ENCODE data around the gene PAK2.

DNA sequence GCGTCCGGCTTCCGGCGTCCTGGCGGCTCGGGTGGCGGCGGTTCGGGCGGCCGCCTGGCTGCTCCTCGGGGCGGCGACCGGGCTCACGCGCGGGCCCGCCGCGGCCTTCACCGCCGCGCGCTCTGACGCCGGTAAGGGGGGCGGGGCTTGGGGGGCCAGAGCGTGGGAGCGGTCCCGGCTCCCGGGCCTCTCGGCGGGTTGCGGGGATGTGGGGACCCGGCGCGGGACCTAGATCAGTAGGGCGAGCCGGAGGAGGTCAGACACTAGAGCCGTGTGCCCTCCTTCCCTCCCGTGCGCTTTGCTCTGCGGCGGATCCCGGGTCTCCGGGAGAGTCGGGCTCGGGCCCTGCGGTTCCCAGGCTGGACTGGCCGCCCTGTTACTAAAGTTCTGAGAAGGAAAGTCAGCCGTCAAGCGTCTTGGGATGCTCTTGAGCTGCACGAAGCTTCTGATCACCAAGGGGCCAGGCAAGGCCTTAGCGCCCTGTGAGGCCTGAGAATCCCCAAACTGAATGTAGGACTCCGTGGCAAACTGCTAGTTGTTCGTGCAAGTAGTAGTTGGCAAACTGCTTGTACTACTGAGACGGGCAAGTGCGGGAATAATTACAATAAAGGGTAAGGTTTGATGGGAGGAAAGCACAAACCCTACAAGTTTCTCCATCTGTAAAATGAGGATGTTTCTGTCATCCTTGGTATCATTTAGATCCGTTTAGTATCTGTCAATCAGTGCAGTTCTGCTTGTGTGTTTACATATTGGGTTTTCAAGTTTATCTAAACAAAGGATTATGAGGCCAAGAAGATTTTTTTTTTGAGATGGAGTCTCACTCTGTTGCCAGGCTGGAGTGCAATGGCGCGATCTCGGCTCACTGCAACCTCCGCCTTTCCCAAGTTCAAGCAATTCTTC lies 26.9 kb upstream of the PAK2 start:
- no peak for TF ChIP-seq POLR2A (IDR thresholded peaks at IDR 0.05; ENCODE audit: low read depth, low read length)
- no peak for TF ChIP-seq POLR2AphosphoS5 (IDR thresholded peaks at IDR 0.05; ENCODE audit: low read depth, low read length)
